Activated T-helper 1 cell treated with anti-CD3 and anti-CD28 coated beads, Interleukin-12 subunit alpha, Interleukin-12 subunit beta, Interleukin-2, Interleukin-4 antibody, amounts not matched to agents 30 ng/mL and 10 ng/mL and 1 ng/mL, durations not matched to agents 14 hours and 24 hours and 36 hours (primary cell): ENCODE measurements around the gene RNF14. TPM values are rescaled to one million over a fixed set of nuclear protein-coding genes. Genes with fewer than 3 reads are reported as not detected.

Source experiments
- DNase-seq: peaks from one replicate; pipeline ENCODE4 v3.0.0; 2021; ENCODE audit warnings: low spot score
- H3K27ac Mint-ChIP-seq: one replicate; pipeline ENCODE4 v1.8.0; 2021; ENCODE audit warnings: mild to moderate bottlenecking, mixed read lengths
- H3K27me3 Mint-ChIP-seq: one replicate; pipeline ENCODE4 v1.8.0; 2022; ENCODE audit warnings: mild to moderate bottlenecking, moderate library complexity, mixed read lengths; ENCODE audit not compliant: insufficient read depth
- H3K36me3 Mint-ChIP-seq: one replicate; pipeline ENCODE4 v1.8.0; 2021; ENCODE audit warnings: low read depth, mixed read lengths
- H3K4me1 Mint-ChIP-seq: one replicate; pipeline ENCODE4 v1.8.0; 2021; ENCODE audit warnings: low read depth, mixed read lengths
- H3K4me3 Mint-ChIP-seq: one replicate; pipeline ENCODE4 v1.8.0; 2021; ENCODE audit warnings: mild to moderate bottlenecking, moderate library complexity, mixed read lengths
- H3K9me3 Mint-ChIP-seq: one replicate; pipeline ENCODE4 v1.8.0; 2021; ENCODE audit warnings: mixed read lengths
- intact Hi-C: fragments of 100-400 bp; cut with micrococcal nuclease; formaldehyde crosslinking; loops from one replicate; pipeline ENCODE4 v1.15.1; 2024
- total RNA-seq: library from RNA; stranded (reverse); gene quantifications from 2 replicates; pipeline ENCODE4 v1.2.3, GENCODE V29; 2022

Gene RNF14
- total RNA-seq, 1 donor from 2014 or later, result 26.4 TPM

DNA sequence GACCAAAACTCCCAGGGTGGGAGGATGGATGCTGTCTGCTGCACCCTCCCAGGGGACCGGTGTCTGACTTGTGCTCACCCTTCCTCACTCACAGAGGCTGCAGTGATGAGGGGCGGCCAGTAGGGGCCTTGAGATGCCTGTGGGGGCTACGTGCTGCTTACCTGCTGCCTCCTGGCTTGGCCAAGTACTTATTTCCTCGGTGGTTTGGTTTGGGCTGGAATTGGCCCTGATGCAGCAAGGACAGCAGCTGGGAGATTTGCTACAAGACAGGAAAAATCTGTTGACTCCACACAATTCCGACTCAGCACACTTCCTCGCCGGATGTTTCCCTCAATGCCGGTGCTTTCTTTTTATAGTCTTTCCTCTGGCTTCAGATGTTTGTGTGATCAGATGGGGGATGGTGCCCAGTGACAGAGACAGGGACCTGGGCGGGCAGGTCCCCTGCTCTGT lies 17.5 kb upstream of the RNF14 start:
- intact Hi-C loops, result no loop called here
- H3K36me3 Mint-ChIP-seq, result no peaks in the 10 kb centered on the region
- peaks cover 2% of the 10 kb centered on the region for H3K27me3 Mint-ChIP-seq
- H3K4me1 Mint-ChIP-seq, result peaks cover 37% of the 10 kb centered on the region
- no peaks in the 10 kb centered on the region for H3K9me3 Mint-ChIP-seq
- H3K4me3 Mint-ChIP-seq, result no peak overlapping the region
- DNase-seq, result no peak
- H3K27ac Mint-ChIP-seq, result peak overlapping the region; percentile 56

DNA sequence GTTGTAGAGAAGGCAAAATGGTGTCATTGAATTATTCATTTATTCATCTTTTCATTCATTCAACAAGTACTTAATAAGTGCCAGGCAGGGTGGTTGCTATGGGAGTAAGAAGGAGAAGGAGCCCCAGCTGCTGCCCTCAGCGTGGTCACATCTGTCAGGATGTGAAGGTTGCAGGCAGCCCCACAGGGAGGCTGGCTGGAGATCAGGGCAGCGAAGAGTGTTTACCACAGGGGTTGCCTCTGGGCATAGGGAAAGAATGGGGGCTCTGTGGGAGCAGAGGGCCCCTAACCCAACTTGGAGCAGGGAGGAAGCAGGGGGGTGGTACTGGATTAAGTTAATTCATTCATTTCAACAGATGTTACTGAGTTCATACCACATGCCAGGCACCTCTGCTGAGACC lies 16.9 kb upstream of the RNF14 start:
- Mint-ChIP-seq H3K36me3 (no peaks in the 10 kb centered on the region), H3K4me3 (no peak overlapping the region), H3K4me1 (peaks cover 37% of the 10 kb centered on the region), H3K9me3 (no peaks in the 10 kb centered on the region), H3K27me3 (peaks cover 2% of the 10 kb centered on the region), H3K27ac (peak overlapping the region; percentile 56)
- DNase-seq, result no peak
- intact Hi-C loops, result no loop called here

DNA sequence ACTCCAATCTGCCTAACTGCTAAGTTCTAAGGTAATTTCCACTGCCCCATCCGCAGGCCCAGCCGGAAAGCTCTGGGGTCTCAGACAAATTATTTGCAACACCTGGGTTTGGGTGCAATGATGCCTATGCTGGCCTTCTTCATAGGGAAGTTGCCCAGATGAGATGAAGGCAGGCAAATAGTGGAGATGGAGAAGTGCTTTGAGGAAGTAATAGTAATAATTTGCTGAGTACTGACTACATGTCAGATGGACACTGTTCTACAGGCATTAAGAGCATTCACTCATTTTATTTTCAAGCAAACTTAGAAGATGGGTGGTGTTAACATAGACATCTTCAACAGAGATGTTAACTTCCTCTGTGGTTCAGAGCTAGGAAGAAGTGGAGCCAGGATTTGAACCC lies 14.7 kb upstream of the RNF14 start:
- H3K4me3 Mint-ChIP-seq, result no peak overlapping the region
- H3K36me3 Mint-ChIP-seq, result no peaks in the 10 kb centered on the region
- DNase-seq, result no peak
- H3K27me3 Mint-ChIP-seq, result no peaks in the 10 kb centered on the region
- H3K27ac Mint-ChIP-seq, result no peak overlapping the region
- intact Hi-C loops, result no loop called here
- H3K4me1 Mint-ChIP-seq, result peaks cover 55% of the 10 kb centered on the region
- H3K9me3 Mint-ChIP-seq, result no peaks in the 10 kb centered on the region

DNA sequence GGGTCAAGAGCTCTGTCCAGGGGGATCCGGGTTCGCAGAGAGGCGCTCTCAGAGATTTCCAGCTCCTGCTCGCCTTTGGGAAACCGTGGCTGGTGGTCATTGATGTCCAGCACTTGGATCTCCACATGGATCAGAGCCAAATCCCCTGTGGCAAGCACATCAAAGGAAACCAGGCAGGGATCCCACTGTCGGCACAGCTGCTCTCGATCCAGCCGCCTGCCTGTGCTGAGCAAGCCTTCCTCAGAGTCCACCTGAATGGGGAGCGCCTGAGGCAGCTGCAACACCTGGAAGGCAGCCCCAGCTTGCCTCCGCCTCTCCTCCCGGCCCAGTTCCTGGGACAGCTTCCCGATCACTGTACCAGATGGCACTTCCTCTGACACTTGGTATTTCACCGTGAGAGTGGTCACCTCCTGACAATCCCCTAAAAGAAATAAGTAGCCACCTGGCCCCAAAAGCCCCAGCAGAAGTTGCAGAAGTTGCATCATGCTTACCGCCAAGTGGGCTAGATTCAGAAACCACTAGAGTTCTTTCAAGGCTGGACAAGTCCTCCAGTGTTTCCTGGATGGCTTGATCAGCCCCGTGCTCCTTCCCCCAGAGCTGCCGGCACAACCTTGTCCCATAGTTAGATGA lies 11.4 kb upstream of the RNF14 start:
- Mint-ChIP-seq H3K27ac (peak overlapping the region; percentile 91), H3K4me3 (peak overlapping the region; percentile 83), H3K27me3 (no peaks in the 10 kb centered on the region), H3K9me3 (no peaks in the 10 kb centered on the region), H3K4me1 (peaks cover 55% of the 10 kb centered on the region), H3K36me3 (no peaks in the 10 kb centered on the region)
- intact Hi-C loops, result no loop called here
- no peak for DNase-seq

DNA sequence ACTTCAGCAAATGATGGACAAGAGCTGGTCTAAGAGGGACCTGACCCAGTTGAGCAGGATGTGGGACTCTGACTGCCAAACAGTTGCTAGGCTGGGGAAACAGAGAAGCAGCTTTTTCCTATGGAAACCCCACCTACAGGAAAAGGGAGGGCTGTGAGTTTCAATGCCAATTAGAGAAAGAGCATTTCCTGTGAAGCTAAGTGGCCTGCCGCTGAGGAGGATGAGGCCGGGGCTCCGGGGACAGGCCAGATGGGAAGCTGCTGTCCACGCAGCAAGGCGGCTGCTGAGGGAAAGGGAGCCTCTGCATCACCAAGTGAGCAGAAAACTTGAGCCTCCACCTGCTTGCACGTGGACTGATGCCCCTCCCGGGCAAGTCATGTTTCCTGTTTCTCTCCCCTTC lies 10.8 kb upstream of the RNF14 start, which contains the start of gene PCDH12:
Gene PCDH12 (minus strand): TSS at position 90 of the 400 bp plus-strand sequence. CDS start 351 bp downstream, outside the sequence.
- Mint-ChIP-seq H3K4me1 (peaks cover 52% of the 10 kb centered on the region), H3K4me3 (peak within 1 kb of the TSS; percentile 83), H3K27me3 (no peaks in the 10 kb centered on the region), H3K36me3 (no peaks in the 10 kb centered on the region), H3K9me3 (no peaks in the 10 kb centered on the region), H3K27ac (peak within 1 kb of the TSS; percentile 91)
- intact Hi-C loops, result no loop called here
- peak; percentile 17 for DNase-seq

DNA sequence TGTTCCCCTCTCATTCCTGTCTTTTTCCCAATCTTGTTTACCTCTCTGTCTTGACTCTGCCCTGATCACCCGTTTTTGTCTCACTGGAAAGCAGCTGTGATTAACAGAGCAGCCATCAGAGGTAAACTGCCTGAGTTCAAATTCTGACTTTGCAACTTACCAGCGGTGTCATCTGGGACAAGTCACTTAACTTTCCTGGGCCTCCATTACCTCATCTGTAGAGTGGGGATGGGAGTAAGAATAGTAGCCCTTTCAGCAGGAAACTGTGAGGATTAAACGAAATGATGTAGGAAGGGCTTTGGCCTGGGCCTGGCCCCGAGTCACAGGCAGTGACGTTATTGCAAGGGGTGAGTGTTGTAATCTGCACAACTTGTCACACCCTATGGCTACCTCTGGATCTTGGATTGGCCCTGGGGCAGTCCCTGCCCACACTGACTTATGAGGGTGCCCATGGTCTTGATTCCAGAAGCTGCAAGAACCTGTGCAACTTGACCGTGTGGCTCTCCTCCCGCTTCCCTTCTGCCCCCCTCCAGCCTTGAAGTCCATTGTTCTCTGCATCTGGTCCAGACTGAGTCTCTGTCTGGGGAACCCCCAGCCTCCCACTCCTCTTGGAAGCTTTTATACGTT lies 10.2 kb upstream of the RNF14 start:
- no peaks in the 10 kb centered on the region for H3K9me3 Mint-ChIP-seq
- H3K36me3 Mint-ChIP-seq, result no peaks in the 10 kb centered on the region
- peak overlapping the region; percentile 91 for H3K27ac Mint-ChIP-seq
- H3K27me3 Mint-ChIP-seq, result no peaks in the 10 kb centered on the region
- no peak for DNase-seq
- peaks cover 49% of the 10 kb centered on the region for H3K4me1 Mint-ChIP-seq
- peak overlapping the region; percentile 83 for H3K4me3 Mint-ChIP-seq
- intact Hi-C loops, result no loop called here

DNA sequence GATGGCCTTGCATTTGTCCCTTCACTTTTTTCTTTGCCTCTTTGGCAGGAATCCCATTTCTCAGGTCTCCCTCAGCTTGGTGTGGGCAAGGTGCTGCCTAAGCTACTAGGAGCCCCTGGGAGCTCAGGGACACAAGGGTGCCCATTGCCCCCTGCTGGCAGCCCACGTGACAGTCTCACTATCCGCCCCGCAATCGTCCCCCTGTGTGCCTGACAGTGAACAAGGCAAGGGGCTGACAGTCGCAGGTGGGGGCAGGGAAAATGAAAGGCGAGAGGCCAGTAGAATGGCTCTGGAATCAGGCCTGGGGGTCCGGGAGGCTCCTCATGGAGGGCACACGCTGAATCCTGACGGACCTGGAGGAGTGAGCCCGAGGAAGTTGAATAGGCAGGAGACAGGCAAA lies 8.9 kb upstream of the RNF14 start:
- H3K36me3 Mint-ChIP-seq, result no peaks in the 10 kb centered on the region
- DNase-seq, result no peak
- H3K27ac Mint-ChIP-seq, result peak overlapping the region; percentile 91
- intact Hi-C loops, result loop anchor here (1.0 to 2.0 kb wide), 8 partner anchors 9 to 295 kb away; partner anchors contain the start of genes DELE1 and RNF14
- no peaks in the 10 kb centered on the region for H3K27me3 Mint-ChIP-seq
- no peaks in the 10 kb centered on the region for H3K9me3 Mint-ChIP-seq
- peaks cover 42% of the 10 kb centered on the region for H3K4me1 Mint-ChIP-seq
- H3K4me3 Mint-ChIP-seq, result no peak overlapping the region

DNA sequence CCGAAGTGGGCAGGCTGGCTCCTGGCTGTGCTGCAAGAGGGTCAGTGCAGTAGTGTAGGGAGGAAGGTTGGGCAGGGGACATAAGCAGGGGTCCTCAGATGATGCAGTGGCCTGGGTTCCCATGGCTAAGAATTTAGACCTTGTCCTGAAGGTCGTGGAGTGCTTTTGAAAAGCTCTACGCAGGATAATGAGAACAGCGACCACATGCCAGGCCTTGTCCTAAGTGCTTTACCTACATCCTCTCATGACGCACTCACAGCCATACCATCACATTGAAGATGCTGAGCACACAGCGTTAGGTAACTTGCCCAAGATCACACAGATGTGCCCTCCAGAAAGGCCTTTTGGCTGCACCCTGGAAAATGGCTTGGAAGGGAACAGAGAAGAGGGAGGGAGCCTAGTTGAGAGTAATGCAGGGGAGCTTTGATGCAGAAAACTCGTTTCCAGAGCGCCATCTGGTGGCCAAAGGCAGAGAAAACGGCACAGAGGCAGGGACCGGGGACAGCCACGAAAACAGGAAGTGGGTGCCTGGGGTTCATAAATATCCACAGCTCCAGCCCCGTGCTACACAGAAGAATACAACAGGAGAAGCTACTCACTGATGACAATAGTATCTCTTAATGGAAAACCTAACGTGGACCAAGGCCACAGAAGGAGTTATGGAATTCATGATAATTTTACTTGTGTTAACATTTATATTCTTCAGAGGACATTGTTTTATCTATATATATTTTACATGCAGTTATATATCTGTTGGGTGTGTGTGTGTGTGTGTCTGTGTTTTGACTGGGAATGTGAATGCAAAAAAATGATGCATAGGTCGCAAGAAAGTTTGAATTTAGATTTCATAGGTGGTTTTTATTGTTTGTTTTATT lies 8.2 kb upstream of the RNF14 start:
- intact Hi-C loops, result loop anchor here (1.0 to 2.0 kb wide), 8 partner anchors 9 to 295 kb away; partner anchors contain the start of genes DELE1 and RNF14
- Mint-ChIP-seq H3K4me1 (peaks cover 42% of the 10 kb centered on the region), H3K4me3 (peak overlapping the region; percentile 24)

DNA sequence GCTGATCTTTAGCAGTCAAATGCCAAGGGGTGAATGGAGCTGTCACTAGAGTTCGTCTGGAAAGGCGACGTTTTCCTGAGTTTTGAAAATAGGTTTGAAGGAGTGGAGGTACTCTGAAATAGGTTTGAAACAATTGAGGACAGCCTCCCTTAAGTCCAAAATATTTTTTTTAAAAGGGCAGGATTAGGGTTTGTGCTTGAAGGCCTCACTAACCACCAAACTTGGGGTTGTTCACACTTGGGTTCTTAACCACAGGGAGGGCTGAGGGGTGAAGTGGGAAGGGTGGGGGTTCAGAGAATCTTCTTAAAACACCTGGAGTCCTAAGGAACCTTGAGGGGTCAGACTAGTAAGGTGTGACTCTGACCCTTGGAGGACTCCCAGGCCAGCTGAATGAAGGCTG lies 7.4 kb upstream of the RNF14 start:
- Mint-ChIP-seq H3K36me3 (no peaks in the 10 kb centered on the region), H3K9me3 (no peaks in the 10 kb centered on the region), H3K4me3 (no peak overlapping the region), H3K27ac (no peak overlapping the region), H3K27me3 (no peaks in the 10 kb centered on the region), H3K4me1 (peaks cover 42% of the 10 kb centered on the region)
- intact Hi-C loops, result loop anchor here (2.0 kb wide), 1 partner anchor 113 kb away; no protein-coding TSS in a partner anchor
- no peak for DNase-seq

More for the DNA sequence above, 8.2 kb upstream of the RNF14 start:
- Mint-ChIP-seq H3K36me3 (no peaks in the 10 kb centered on the region), H3K9me3 (no peaks in the 10 kb centered on the region), H3K27me3 (no peaks in the 10 kb centered on the region), H3K27ac (peak overlapping the region; percentile 76)
- DNase-seq, result peak; percentile 82

DNA sequence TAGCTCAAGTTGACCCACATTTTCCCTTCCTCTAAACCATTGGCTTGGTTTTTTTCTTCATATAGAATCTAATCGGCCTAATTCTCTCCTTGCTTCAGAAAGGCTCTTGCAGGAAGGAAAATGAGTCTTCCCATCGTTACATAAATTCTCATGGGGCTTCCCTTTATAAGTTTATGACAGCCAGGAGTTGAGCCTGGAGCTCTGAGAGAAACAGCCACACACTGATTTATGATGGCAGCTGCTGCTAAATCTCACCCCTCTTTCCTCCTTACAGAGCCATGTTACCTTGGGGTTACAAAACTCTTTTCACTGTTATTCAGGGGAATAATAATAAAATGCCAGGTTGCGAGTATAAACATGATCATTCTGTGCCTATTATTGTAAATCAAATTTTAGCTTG lies 5.2 kb upstream of the RNF14 start:
- Mint-ChIP-seq H3K4me3 (no peak overlapping the region), H3K27ac (no peak overlapping the region), H3K4me1 (peaks cover 28% of the 10 kb centered on the region), H3K9me3 (no peaks in the 10 kb centered on the region), H3K36me3 (no peaks in the 10 kb centered on the region), H3K27me3 (no peaks in the 10 kb centered on the region)
- DNase-seq, result no peak
- intact Hi-C loops, result no loop called here

DNA sequence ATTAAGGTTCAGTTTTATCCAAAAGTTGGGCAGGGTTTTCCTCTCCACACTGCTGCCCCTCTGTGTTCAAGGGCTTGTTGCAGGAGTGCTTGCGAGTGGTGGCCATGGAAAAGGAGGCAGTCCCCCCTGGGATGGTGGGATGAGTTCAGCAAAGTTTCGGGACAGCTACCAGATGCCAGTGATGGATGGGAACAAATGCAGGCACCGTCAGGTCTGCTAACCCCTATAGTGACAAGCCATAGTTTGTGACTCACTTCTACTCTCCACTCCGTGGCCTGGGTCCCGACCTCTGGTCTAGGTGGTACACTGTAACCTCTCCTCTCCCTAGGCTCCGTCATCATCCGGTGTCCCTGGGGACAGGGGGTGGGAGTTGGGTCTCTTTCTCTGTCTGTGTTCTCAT lies 3.8 kb upstream of the RNF14 start:
- no peak overlapping the region for H3K27ac Mint-ChIP-seq
- no peak for DNase-seq
- H3K27me3 Mint-ChIP-seq, result no peaks in the 10 kb centered on the region
- peaks cover 24% of the 10 kb centered on the region for H3K4me1 Mint-ChIP-seq
- H3K36me3 Mint-ChIP-seq, result no peaks in the 10 kb centered on the region
- H3K9me3 Mint-ChIP-seq, result no peaks in the 10 kb centered on the region
- intact Hi-C loops, result no loop called here
- H3K4me3 Mint-ChIP-seq, result no peak overlapping the region

DNA sequence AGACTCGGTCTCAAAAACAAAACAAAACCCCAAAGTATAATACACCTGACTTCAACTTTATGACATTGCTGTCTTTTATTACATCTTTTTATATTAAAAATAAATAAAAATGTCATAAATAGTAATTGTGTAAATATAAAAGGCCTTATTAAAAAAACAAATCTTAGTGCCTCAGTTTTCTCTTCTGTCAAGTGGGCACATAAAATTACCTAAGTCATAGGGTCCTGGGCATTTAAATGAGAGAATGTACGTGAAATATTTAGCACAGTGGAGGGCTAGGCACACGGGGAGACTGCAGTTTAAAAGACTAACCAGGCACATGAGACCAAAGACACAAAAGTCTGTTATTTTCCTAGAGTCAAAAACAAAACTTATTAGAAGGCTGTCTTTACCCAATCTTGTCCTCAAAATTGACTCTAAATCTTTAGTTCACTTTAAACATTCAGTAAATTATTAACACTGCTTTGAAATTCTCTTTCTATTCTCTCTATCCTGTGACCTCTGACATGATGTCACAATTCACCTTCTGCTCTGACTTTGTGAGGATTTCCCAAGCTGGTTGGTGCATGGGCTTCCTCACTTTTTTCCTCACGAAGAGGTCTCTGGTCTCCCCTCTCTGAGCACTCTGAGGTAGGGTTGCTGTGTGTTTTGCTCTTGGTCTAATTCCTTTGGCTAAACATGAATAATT lies 2.5 kb upstream of the RNF14 start:
- H3K9me3 Mint-ChIP-seq, result no peaks in the 10 kb centered on the region
- no peak overlapping the region for H3K4me3 Mint-ChIP-seq
- intact Hi-C loops, result no loop called here
- peaks cover 17% of the 10 kb centered on the region for H3K4me1 Mint-ChIP-seq
- H3K36me3 Mint-ChIP-seq, result peaks cover under 1% of the 10 kb centered on the region
- H3K27ac Mint-ChIP-seq, result no peak overlapping the region
- DNase-seq, result no peak
- H3K27me3 Mint-ChIP-seq, result no peaks in the 10 kb centered on the region
